ENCODE results near the gene ZFP69. TPM values are rescaled to one million over a fixed set of nuclear protein-coding genes. Genes with fewer than 3 reads are reported as not detected.

ZFP69 gene
- total and polyA plus RNA-seq, 2 donors (not counting 3 experiments of a cell fraction or from before 2014, with no cell fraction given) = 0.98 to 2.4 TPM

DNA sequence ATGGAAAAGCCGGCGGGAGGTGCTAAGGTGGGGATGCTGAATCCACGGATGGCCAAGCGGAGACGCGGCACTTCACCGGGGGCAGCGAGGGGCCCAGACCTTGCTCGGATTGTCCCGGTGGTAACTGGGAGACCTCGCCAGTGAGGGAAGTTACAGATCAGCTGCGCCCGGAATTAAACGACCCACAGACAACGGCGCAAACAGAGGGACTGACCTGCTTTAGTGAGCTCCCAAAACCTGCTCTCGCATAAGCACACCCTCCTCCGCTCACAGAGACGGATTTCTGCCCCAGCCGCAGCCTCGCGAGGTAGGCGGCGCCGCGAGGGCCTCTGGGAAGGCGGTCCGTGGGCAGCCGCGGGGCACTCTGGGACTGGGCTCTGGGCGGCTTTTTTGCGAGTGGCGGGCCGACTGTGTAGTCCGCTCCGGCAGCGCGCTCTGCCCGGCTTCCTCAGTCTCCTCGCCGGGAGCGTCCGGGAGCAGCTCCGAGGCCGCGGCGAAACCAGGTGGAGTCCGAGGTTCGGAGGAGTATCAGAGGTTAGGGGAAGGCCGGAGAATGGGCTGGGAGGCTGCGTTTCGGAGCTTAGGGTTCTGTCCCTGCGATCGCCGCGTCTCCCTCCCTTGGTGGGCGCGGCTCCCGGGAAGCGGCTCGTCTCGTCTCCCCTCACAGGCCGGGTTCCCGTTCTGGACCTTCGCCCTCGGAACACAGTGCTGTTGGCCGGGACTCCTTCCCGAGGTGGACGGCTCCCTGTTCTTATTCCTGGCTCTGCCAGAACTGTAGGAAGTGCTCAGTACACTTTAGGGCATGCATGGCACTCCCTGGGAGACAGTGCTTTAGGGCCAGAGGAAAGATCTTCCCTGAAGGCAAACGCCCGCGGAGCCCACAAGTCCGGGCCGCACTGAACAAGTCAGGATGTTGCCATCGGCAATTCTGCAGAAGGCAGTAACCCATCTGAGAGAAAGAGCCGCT, 31.6 kb downstream of the ZFP69 start, which contains the start of gene EXO5:
EXO5 (plus strand) TSS at position 393 of the 967 bp plus-strand sequence. CDS start 5,778 bp downstream, outside the sequence.
- TSS peak; percentile 91 for BruUV-seq (replicated peaks)
- intact Hi-C loops (cut with micrococcal nuclease) = loop anchor here (2.0 kb wide), 2 partner anchors 30 to 58 kb away; partner anchors contain the start of gene ZFP69B
- Histone ChIP-seq H3K4me3 (replicated peaks in 1 of 3; ENCODE audit: insufficient read depth in 1 of 3, low read depth in 1 of 3, low read length in 3 of 3) (peak within 1 kb of the TSS; percentile 61 to 79 (median 78)), H4K20me1 (replicated peaks; ENCODE audit: control insufficient read depth, extremely low read depth, insufficient read depth, low read length) (no peaks in the 10 kb centered on the region), H2AFZ (ENCODE audit: low read depth, low read length) (peak within 1 kb of the TSS; percentile 85), H3K4me2 (ENCODE audit: insufficient read depth, low read length) (peak within 1 kb of the TSS; percentile 86), H3K79me2 (ENCODE audit: control insufficient read depth, insufficient read depth, low read length) (peaks cover 3% of the 10 kb centered on the region), H3K9ac (replicated peaks; ENCODE audit: extremely low read depth, insufficient read depth, low read length) (peak within 1 kb of the TSS; percentile 64), H3K9me1 (replicated peaks; ENCODE audit: control insufficient read depth, extremely low read depth, insufficient read depth, low read length) (no peaks in the 10 kb centered on the region), H3K9me3 (replicated peaks; ENCODE audit: control insufficient read depth, insufficient read depth, low read length) (no peaks in the 10 kb centered on the region), H3K27ac (ENCODE audit: insufficient read depth, low read depth, low read length) (peak within 1 kb of the TSS; percentile 13), H3K27me3 (ENCODE audit: control insufficient read depth in 2 of 2, insufficient read depth in 2 of 2, low read length in 2 of 2) (no peaks in the 10 kb centered on the region), H3K4me1 (ENCODE audit: control insufficient read depth, extremely low read depth, insufficient read depth, low read length) (peaks cover 9% of the 10 kb centered on the region), H3K36me3 (ENCODE audit: control insufficient read depth in 2 of 2, extremely low read depth in 1 of 2, insufficient read depth in 2 of 2, low read length in 2 of 2) (no peaks in the 10 kb centered on the region)
- FAIRE-seq = peak; percentile 96
- dilution Hi-C loops (cut with MboI; ENCODE audit: extremely low pct_ligation_motif_present, low sequenced_read_pairs) = no loop called here
- peak; percentile 82 for DNase-seq (ENCODE audit: low read depth, low spot score)
- ChIA-PET CTCF (interaction anchor here (1.0 to 1.7 kb wide), 5 partner anchors 8 to 156 kb away, joined by 3 to 13 read pairs (median 5); partner anchors contain the start of genes ZFP69B and ZNF684), POLR2A (interaction anchor here (1.3 to 1.4 kb wide), 2 partner anchors 31 to 59 kb away, joined by 3 to 4 read pairs; partner anchors contain the start of gene ZFP69B)
- TF ChIP-seq EZH2 (IDR thresholded peaks at IDR 0.05; ENCODE audit: borderline replicate concordance, low read depth, low read length, severe bottlenecking) = no peak
- TF ChIP-seq GATA2 (IDR thresholded peaks at IDR 0.05; ENCODE audit: insufficient read depth, insufficient read length, low read depth, low read length) = no peak
- peak; percentile 91 for TF ChIP-seq POLR2A (IDR thresholded peaks at IDR 0.05; ENCODE audit: low read depth, low read length)
- TF ChIP-seq, protein P1, sequence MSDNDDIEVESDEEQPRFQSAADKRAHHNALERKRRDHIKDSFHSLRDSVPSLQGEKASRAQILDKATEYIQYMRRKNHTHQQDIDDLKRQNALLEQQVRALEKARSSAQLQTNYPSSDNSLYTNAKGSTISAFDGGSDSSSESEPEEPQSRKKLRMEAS (IDR thresholded peaks at IDR 0.05; ENCODE audit: insufficient read depth, insufficient read length) = peak; percentile 22
- TF ChIP-seq POLR2AphosphoS5 (IDR thresholded peaks at IDR 0.05; ENCODE audit: insufficient read depth, low read depth, low read length) = peak; percentile 96
- no peak for TF ChIP-seq JUN (IDR thresholded peaks at IDR 0.05; ENCODE audit: borderline replicate concordance, insufficient read depth, insufficient read length, low read depth)
- TF ChIP-seq FOS (IDR thresholded peaks at IDR 0.05; ENCODE audit: borderline replicate concordance, insufficient read depth, low read length) = no peak
- TF ChIP-seq, protein P2, sequence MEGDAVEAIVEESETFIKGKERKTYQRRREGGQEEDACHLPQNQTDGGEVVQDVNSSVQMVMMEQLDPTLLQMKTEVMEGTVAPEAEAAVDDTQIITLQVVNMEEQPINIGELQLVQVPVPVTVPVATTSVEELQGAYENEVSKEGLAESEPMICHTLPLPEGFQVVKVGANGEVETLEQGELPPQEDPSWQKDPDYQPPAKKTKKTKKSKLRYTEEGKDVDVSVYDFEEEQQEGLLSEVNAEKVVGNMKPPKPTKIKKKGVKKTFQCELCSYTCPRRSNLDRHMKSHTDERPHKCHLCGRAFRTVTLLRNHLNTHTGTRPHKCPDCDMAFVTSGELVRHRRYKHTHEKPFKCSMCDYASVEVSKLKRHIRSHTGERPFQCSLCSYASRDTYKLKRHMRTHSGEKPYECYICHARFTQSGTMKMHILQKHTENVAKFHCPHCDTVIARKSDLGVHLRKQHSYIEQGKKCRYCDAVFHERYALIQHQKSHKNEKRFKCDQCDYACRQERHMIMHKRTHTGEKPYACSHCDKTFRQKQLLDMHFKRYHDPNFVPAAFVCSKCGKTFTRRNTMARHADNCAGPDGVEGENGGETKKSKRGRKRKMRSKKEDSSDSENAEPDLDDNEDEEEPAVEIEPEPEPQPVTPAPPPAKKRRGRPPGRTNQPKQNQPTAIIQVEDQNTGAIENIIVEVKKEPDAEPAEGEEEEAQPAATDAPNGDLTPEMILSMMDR (IDR thresholded peaks at IDR 0.05; ENCODE audit: extremely low read depth in 1 of 2, insufficient read depth in 1 of 2, low read depth in 1 of 2, low read length in 2 of 2) = no peak
- TF ChIP-seq MYC (IDR thresholded peaks at IDR 0.05; ENCODE audit: low read depth, low read length) = no peak
